AG10803 (cell line): Measurements from ENCODE around the gene ECI1.
A peak's percentile ranks its signal among the peaks of the same experiment; 100 is the strongest.

ENCODE experiments used
- DNase-seq: peaks from one replicate; pipeline ENCODE4 v3.0.0; 2010; ENCODE audit warnings: low read depth
- H3K4me3 ChIP-seq: 2 replicates; pipeline ENCODE4 v1.5.1; 2011; ENCODE audit warnings: mild to moderate bottlenecking, low read length, control low read depth
- TF ChIP-seq, protein P1 (sequence below): conservative IDR thresholded peaks from 2 replicates; pipeline ENCODE4 v1.5.1; 2011; ENCODE audit warnings: mild to moderate bottlenecking, low read length, control low read depth, inconsistent platforms

The ECI1 gene

GRCh38 chr16:2230376-2230775, 21.0 kb downstream of the ECI1 start:
- TF ChIP-seq, protein P1, sequence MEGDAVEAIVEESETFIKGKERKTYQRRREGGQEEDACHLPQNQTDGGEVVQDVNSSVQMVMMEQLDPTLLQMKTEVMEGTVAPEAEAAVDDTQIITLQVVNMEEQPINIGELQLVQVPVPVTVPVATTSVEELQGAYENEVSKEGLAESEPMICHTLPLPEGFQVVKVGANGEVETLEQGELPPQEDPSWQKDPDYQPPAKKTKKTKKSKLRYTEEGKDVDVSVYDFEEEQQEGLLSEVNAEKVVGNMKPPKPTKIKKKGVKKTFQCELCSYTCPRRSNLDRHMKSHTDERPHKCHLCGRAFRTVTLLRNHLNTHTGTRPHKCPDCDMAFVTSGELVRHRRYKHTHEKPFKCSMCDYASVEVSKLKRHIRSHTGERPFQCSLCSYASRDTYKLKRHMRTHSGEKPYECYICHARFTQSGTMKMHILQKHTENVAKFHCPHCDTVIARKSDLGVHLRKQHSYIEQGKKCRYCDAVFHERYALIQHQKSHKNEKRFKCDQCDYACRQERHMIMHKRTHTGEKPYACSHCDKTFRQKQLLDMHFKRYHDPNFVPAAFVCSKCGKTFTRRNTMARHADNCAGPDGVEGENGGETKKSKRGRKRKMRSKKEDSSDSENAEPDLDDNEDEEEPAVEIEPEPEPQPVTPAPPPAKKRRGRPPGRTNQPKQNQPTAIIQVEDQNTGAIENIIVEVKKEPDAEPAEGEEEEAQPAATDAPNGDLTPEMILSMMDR = no peak
- no peak overlapping the region for H3K4me3 ChIP-seq
- DNase-seq = no peak

DNA sequence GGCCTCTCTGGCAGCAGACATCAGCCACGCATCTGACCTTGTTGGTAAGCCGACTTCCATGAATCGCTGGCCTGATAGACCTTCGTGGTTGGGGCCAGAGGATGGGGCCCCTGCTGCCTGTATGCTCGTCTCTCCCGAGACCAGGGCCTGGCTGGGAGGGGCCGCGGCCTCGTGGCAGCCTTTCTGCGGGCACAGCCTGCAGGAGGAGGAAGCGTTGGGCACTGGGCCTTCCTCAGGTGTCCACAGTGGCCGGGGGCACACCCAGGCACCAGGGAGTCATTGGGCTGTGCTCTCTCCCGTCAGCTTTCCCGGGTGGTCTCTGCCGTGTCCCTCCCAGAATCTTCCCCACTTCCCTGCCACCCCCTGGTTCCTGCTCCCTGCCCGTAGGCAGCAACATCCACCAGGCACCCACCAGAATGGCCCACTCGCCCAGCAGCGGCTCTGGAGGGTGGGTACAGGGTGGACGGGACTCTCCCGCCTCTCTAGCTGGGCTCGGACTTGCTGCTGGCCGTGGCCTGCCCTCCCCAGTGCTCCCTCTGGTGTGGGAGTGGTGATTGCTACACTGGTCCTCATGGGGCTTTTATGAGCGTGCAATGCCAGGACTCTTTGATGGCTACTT, 21.6 kb downstream of the ECI1 start:
- no peak for DNase-seq
- TF ChIP-seq, protein P1 = no peak
- H3K4me3 ChIP-seq = no peak overlapping the region

- TF ChIP-seq, protein P1 = no peak
- H3K4me3 ChIP-seq = no peak overlapping the region
- DNase-seq = no peak
These were observed 22.3 kb downstream of the ECI1 start for GRCh38 chr16:2229091-2229490.

DNA sequence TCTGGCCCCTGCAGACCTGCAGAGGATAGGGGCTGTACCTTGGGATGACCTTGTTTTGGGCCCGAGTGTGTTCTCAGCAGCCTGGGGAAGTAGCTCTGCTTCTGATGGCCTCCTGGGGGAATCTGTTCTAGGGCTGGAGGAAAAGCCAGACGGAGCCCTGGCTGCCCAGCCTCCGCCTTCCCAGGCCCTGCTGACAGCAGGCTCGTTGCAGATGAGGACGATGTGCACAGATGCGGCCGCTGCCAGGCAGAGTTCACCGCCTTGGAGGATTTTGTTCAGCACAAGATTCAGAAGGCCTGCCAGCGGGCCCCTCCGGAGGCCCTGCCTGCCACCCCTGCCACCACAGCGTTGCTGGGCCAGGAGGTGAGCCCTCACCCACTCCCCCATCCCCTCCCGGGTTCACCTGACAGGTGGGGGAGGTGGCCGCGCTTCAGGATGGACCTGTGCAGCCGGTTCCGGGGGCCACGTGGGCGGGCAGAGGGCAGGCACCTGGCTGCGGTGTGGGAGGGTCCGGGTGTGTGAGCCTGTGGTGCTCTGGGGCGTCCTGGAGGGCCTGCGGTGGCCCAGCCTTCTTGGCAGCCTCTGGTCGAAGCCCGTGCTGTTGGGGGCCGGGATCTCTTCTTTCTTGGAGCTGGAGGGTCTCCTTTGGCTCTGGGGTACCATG, 23.1 kb downstream of the ECI1 start:
- DNase-seq = no peak

DNA sequence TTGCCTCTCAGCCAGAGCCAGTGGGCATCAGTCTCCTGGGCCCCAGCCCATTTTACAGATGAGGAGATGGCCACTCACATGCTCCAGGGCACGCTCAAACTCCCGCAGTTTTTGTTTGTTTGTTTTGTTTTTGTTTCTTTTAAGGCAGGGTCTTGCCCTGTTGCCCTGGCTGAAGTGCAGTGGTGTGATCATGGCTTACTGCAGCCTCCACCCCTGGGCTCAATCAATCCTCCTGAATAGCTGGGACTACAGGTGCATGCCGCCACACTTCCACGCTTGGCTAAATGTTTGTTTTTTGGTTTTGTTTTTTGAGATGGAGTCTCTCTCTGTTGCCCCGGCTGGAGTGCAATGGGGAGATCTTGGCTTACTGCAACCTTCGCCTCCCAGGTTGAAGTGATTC, 24.5 kb downstream of the ECI1 start:
- TF ChIP-seq, protein P1 = no peak
- no peak for DNase-seq
- no peak overlapping the region for H3K4me3 ChIP-seq

More for the DNA sequence above, 23.1 kb downstream of the ECI1 start:
- no peak overlapping the region for H3K4me3 ChIP-seq
- TF ChIP-seq, protein P1 = no peak

GRCh38 chr16:2226245-2226793, 25.1 kb downstream of the ECI1 start:
- TF ChIP-seq, protein P1 = no peak
- no peak for DNase-seq
- no peak overlapping the region for H3K4me3 ChIP-seq

DNA sequence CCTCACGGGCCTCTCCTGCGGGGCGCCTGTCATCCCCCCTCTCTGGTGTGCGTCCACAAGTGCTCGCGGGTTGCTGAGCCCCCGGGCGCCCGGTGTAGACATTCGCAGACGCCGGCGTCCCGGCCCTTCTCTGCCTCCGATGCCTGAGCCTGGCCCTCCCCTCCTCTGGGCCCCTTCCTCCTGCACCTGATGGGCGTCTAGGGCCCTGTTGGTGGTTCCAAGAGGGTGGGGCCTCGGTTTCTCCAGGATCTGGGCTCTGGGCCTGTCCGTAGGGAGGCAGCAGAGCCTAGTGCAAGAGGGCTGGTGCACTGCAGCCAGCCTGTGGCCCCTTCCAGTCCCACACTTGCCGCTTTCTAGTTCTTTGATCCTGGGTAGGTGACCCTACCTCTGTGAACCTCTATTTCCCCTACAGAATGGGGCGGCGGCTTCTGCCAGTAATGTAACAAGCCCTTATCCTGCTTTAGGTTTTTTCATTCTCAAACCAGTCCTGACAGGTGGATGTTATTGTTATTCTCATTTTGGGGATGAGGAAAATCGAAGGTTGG, 27.4 kb downstream of the ECI1 start:
- H3K4me3 ChIP-seq = peak overlapping the region; percentile 85
- TF ChIP-seq, protein P1 = peak; percentile 27
- peak; percentile 49 for DNase-seq
